Heart right ventricle (tissue), 16 donors: ENCODE data around the gene RPL3. TPM values are rescaled to one million over a fixed set of nuclear protein-coding genes. Genes with fewer than 3 reads are reported as not detected.

ENCODE experiments used
- ATAC-seq, 8 donors: fragments of 200-7000 bp; cut with Tn5 transposase; one replicate each; pipeline ENCODE4 v1.9.1; 2020; ENCODE audit warnings: mild to moderate bottlenecking in 8 of 8, moderate library complexity in 8 of 8, moderate number of reproducible peaks in 1 of 8
- DNase-seq, 2 donors: peaks; one replicate each; pipeline ENCODE4 v3.0.0-alpha.2; 2020
- H3K27ac ChIP-seq, 10 donors: fragments of 200-600 bp; sonication (generic) in 2 of 10; one replicate each; pipeline versions ENCODE4 v1.5.0 to v1.8.0; 2020 to 2022; ENCODE audit warnings: mild to moderate bottlenecking in 3 of 10
- H3K27me3 ChIP-seq, 7 donors: fragments of 200-600 bp; one replicate each; pipeline ENCODE4 v1.8.0; 2021 to 2022; ENCODE audit warnings: mild to moderate bottlenecking in 2 of 7
- H3K36me3 ChIP-seq, 9 donors: fragments of 200-600 bp; sonication (generic) in 1 of 9; one replicate each; pipeline versions ENCODE4 v1.5.0 to v1.8.0; 2020 to 2022; ENCODE audit warnings: mild to moderate bottlenecking in 2 of 9
- H3K4me1 ChIP-seq, 9 donors: fragments of 200-600 bp; sonication (generic) in 1 of 9; one replicate each; pipeline versions ENCODE4 v1.5.0 to v1.8.0; 2020 to 2022; ENCODE audit warnings: mild to moderate bottlenecking in 4 of 9
- H3K4me3 ChIP-seq, 10 donors: fragments of 200-600 bp; sonication (generic) in 2 of 10; one replicate each; pipeline versions ENCODE4 v1.5.0 to v1.8.0; 2020 to 2022; ENCODE audit warnings: mild to moderate bottlenecking in 7 of 10, moderate library complexity in 2 of 10
- H3K9me3 ChIP-seq, 11 donors: fragments of 200-600 bp in 10 of 11; sonication (generic) in 2 of 11; one replicate each; pipeline versions ENCODE4 v1.5.0 to v1.8.0; 2013 to 2022; ENCODE audit warnings: mild to moderate bottlenecking in 2 of 11, control low read depth in 1 of 11, moderate library complexity in 1 of 11
- WGBS, 2 donors: extraction: QIAGEN DNeasy Blood & Tissue Kit; methylation state at CpG; one replicate each; pipeline ENCODE4 v1.1.7; 2013; ENCODE audit warnings: inconsistent platforms in 1 of 2; 5-methylcytosine and 5-hydroxymethylcytosine counted together
- intact Hi-C, 10 donors: fragments of 100-400 bp; cut with DNase I; formaldehyde crosslinking; loops; one replicate each; pipeline versions ENCODE4 v1.11.1 to v1.14.2; 2022
- polyA plus RNA-seq, 2 donors: library from polyadenylated mRNA; stranded (reverse); fragments of 200-250 nt; gene quantifications; one replicate each; pipeline ENCODE4 v1.2.3, GENCODE V29; 2013
- total RNA-seq, 10 donors: library from RNA; stranded (reverse); fragmentation: NEBNext Ultra II Directional in 3 of 10; extraction: Animal tissue kit (Norgen Biotek cat#: 25700) in 3 of 10; gene quantifications; one replicate each; pipeline versions ENCODE4 v1.2.1 to v1.2.4, GENCODE V29; 2021 to 2023
- TF ChIP-seq, protein P1 (sequence below), 9 donors: fragments of 200-600 bp; sonication (generic) in 2 of 9; IDR thresholded peaks; one replicate each; pipeline versions ENCODE4 v1.5.0 to v1.8.0; 2021 to 2022; ENCODE audit warnings: antibody characterized with exemption in 9 of 9, mild to moderate bottlenecking in 5 of 9, moderate library complexity in 1 of 9
- donor health status: Arrhythmogenic right ventricular cardiomyopathy.
- donor health status: ischemic (EF 13 %, LVEDD 7.1; RV severe dilation, severe dysfunction).
- donor health status: healthy with polysubstance abuse.
- donor health status: DM: no; HTN: yes; CAD: no.
- donor health status: DM: no; HTN: no; CAD: no.
- donor health status: ischemic (EF 25% LVEDD 6.9; RV normal size, moderate dysfunction).
- donor health status: ischemic (EF 25% LVEDD 5.7; RV mildly dilated, moderate dysfunction).
- donor health status: healthy.
- donor health status: DM: yes; HTN: yes; CAD: no.
- donor health status: Ischemic cardiomyopathy.
- donor health status: ischemic (EF 35%, LVEDD 5.7; RV mildly dilated, moderate dysfunction).
- donor health status: nonischemic (EF 11% LVEDD 7.7; RV severe dilation, severe dysfunction).
- donor health status: DM: yes; HTN: yes; CAD: no.
- donor health status: PGD.
- donor health status: ischemic (EF 29% LVEDD 5.4; RV normal size, mild dysfunction).
- donor health status: nonischemic (EF 23%, LVEDD 6.1; RV moderate dilation, normal function).

Gene RPL3
- total and polyA plus RNA-seq, 12 donors = 215 to 1,621 (median 332) TPM

GRCh38 chr22:39293766-39294368 is 25.6 kb downstream of the RPL3 start:
- ATAC-seq (no peak), DNase-seq (no peak)
- WGBS, 2 donors = 86 to 90% methylated on average over 15 of the region's 15 CpGs
- H3K9me3 ChIP-seq = no peaks in the 10 kb centered on the region
- H3K4me3 ChIP-seq = no peak overlapping the region
- H3K4me1 ChIP-seq = peaks cover 26 to 69% (median 54%) of the 10 kb centered on the region in 9 donors
- TF ChIP-seq, protein P1, sequence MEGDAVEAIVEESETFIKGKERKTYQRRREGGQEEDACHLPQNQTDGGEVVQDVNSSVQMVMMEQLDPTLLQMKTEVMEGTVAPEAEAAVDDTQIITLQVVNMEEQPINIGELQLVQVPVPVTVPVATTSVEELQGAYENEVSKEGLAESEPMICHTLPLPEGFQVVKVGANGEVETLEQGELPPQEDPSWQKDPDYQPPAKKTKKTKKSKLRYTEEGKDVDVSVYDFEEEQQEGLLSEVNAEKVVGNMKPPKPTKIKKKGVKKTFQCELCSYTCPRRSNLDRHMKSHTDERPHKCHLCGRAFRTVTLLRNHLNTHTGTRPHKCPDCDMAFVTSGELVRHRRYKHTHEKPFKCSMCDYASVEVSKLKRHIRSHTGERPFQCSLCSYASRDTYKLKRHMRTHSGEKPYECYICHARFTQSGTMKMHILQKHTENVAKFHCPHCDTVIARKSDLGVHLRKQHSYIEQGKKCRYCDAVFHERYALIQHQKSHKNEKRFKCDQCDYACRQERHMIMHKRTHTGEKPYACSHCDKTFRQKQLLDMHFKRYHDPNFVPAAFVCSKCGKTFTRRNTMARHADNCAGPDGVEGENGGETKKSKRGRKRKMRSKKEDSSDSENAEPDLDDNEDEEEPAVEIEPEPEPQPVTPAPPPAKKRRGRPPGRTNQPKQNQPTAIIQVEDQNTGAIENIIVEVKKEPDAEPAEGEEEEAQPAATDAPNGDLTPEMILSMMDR (IDR thresholded peaks at IDR 0.05) = no peak
- H3K27me3 ChIP-seq = no peaks in the 10 kb centered on the region
- no peak overlapping the region for H3K27ac ChIP-seq
- H3K36me3 ChIP-seq = no peaks in the 10 kb centered on the region
- intact Hi-C loops = loop anchor here in 2 of 10 donors (5.0 to 10.0 kb wide), 2 partner anchors 49 to 57 kb away; partner anchors contain the start of gene PDGFB (in 1 of the 2)

DNA sequence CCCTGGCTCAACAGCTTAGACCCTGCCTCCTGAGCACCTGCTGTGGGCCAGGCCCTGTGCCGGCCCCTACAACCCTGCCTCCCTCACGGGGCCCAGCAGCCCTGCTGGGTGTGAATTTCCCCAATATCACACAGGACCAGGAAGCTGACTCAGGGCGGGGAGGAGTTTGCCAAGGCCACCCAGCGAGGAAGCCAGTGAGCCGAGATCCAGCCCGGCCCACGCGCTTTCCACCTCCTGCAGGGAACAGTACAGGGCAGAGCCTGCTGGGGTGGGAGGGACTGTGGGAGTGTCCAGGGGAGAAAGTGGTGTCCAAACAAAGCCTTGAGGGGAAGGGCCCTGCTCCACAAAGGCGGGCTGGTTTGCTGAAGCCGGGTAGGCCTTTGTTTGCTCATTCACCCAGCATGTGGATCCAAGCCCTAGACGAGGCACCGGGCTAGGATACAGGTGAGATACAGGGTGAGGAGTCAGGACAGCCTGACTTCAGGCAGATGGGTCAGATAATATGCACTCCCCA is 26.8 kb downstream of the RPL3 start:
- intact Hi-C loops = loop anchor here in 2 of 10 donors (5.0 to 10.0 kb wide), 2 partner anchors 48 to 55 kb away; partner anchors contain the start of gene PDGFB (in 1 of the 2)
- TF ChIP-seq, protein P1 (IDR thresholded peaks at IDR 0.05) = no peak
- WGBS, 2 donors = 39 to 45% methylated on average over 12 of the region's 12 CpGs
- no peaks in the 10 kb centered on the region for H3K27me3 ChIP-seq
- DNase-seq (peak; percentile 90 to 94), ATAC-seq (peak; percentile 85 to 93 (median 88))
- H3K4me1 ChIP-seq = peaks cover 26 to 57% (median 49%) of the 10 kb centered on the region in 9 donors
- no peak overlapping the region for H3K4me3 ChIP-seq
- peak overlapping the region; percentile 41 to 93 (median 82) for H3K27ac ChIP-seq
- no peaks in the 10 kb centered on the region for H3K9me3 ChIP-seq
- H3K36me3 ChIP-seq = no peaks in the 10 kb centered on the region

DNA sequence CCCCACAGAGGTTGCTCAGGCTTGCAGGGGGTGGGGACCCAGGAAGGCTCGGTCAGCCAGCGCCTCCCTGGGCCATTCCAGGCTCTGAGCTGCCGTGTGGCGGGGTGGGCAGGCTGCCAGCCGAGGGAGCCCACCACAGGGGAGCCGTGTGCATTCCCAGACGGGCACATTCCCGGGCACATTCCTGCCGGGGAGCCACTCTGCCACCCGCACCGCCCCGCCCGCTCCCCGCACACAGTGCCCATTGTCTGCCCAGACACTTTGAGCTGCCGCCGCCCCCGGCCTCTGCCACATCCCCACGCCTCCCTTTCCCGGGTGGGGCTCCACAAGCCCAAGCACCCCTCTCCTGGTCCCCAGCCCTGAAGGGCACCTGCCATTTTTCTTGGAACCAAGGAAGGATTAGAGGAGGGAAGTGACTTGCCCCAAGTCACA is 27.4 kb downstream of the RPL3 start:
- ATAC-seq = peak in 3 of 8 donors; percentile 2 to 27 (median 18)
- WGBS, 2 donors = 64 to 77% methylated on average over 19 of the region's 19 CpGs
- intact Hi-C loops = loop anchor here in 2 of 10 donors (5.0 to 10.0 kb wide), 2 partner anchors 47 to 55 kb away; partner anchors contain the start of gene PDGFB (in 1 of the 2)
- no peak overlapping the region for H3K4me3 ChIP-seq
- no peaks in the 10 kb centered on the region for H3K27me3 ChIP-seq
- no peak for DNase-seq
- H3K9me3 ChIP-seq = no peaks in the 10 kb centered on the region
- no peaks in the 10 kb centered on the region for H3K36me3 ChIP-seq
- TF ChIP-seq, protein P1 (IDR thresholded peaks at IDR 0.05) = no peak
- H3K4me1 ChIP-seq = peaks cover 23 to 53% (median 43%) of the 10 kb centered on the region in 9 donors
- H3K27ac ChIP-seq = peak overlapping the region; percentile 41 to 93 (median 82)

DNA sequence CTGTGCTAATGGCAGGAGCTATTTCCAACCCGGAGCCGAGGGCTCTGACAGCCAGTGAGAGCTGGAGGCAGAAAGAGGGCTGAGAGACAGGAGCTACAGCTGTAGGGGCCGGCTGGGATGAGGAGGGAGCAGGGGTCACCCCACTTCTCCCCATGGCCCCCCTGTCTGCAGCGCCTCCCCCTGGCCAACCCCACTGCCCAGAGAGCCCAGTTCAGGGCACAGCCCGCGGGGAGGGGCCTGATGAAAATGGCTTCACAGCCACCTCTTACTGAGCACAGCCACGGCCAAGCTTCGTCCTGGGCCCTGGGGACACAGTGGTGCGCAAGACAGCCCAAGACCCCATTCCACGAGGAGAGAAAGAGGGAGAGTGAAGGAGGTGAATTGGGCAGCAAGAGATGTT is 27.9 kb downstream of the RPL3 start:
- intact Hi-C loops = loop anchor here in 2 of 10 donors (5.0 to 10.0 kb wide), 2 partner anchors 47 to 54 kb away; partner anchors contain the start of gene PDGFB (in 1 of the 2)
- ATAC-seq = peak in 2 of 8 donors; percentile 4 to 16

More for the DNA sequence above, 27.9 kb downstream of the RPL3 start:
- H3K27me3 ChIP-seq = no peaks in the 10 kb centered on the region
- TF ChIP-seq, protein P1 (IDR thresholded peaks at IDR 0.05) = peak in 1 of 9 donors; percentile 9
- H3K4me3 ChIP-seq = no peak overlapping the region
- H3K4me1 ChIP-seq = peaks cover 18 to 51% (median 38%) of the 10 kb centered on the region in 9 donors
- no peaks in the 10 kb centered on the region for H3K9me3 ChIP-seq
- no peak for DNase-seq
- H3K36me3 ChIP-seq = no peaks in the 10 kb centered on the region
- H3K27ac ChIP-seq = peak overlapping the region; percentile 41 to 93 (median 82)
- 77 to 83% methylated on average over 10 of the region's 10 CpGs for WGBS, 2 donors
